ENCODE measurements around the gene TTC8.
A peak's percentile ranks its signal among the peaks of the same experiment; 100 is the strongest.
"Not testable (repeated sequence)": the region's sequence is repeated elsewhere in the genome, so short reads cannot be mapped to it uniquely, and the experiment has no call there.

Gene TTC8

DNA sequence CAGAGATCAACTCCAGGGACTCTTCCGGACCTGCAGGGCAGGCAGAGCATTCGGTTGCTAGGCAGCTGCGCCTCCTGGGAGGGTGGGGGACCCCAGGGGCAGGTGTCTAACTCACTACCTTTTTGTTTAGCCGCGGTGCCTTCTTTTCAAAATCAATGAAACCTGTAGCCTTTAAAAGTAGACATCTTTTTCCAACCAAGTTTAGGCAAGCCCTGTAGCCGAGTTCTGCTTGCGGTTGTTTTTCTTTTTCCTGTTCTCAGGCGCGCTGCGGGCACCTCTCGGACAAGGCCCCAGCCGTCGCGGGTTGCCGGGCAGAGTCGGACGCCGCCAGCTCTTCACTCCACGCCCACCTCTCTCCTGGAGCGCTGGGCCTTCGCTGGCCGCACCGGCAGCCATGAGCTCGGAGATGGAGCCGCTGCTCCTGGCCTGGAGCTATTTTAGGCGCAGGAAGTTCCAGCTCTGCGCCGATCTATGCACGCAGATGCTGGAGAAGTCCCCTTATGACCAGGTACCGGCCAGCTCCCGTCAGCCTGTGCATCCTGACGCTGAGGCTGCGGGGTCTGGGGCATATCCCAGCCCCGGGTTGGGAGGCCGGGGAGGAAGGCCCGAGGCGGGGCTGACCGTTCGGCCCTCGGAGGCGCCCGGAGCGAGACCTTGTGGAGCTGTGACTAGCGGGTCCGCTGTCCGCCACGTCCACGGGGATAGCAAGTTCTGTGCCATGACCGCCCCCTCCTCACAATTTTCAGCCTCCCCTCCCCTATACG is at the start of gene TTC8:
TSS of gene TTC8 (plus strand) at position 338 of the 764 bp plus-strand sequence. CDS start at position 395, 57 bp downstream.
- DNase-seq = peak; percentile 90

DNA sequence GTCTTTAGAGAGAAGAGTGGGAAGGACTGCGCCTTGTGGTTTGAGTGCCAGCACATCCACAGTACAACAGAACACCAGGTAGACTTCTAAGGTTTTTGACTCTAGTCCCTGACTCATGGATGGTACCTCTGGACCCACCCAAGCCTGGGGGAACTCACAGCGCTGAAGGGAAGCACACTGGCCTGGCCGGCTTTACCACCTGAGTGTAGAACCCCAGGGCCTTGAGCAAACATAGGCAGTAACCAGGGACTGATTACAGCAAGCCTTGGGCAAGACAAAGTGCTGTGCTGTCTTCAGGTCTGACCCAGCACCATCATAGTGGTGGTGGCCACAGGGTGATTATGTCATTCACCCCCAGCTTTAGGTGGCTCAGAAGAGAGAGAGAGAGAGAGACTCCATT is 48.9 kb upstream of the TTC8 start:
- DNase-seq = no peak

DNA sequence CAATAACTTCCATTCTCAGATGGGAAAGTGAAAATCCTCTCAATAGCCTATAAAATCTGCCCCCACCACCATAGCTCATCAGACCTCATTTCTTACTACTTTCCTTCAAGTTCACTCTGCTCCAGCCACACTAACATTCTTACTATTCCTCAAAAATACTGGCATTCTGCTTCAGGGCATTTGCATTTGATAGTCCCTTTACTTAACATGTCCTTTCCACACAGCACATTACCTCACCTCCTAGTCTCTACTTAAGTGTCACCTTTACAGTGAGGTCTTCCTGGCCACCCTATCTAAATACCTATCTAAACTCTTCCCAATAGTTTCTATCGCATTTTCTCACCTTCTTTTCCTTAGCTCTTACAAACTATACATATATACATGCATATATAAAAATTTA is 38.5 kb upstream of the TTC8 start:
- no peak for DNase-seq

DNA sequence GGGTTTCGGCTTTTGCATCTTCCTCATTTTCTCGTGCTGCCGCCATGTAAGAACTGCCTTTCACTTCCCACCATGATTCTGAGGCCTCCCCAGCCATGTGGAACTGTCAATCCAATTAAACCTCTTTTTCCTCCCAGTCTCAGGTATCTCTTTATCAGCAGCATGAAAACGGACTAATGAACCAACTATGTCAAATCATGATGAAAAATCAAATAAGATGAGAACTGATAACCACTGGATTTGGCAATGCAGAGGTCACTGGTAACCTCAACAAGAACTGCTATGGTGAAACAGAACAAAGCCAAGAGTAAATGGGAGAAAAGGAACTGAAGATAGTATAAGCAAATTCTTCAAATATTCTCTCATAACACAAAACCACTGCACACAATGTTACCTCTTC is 37.7 kb upstream of the TTC8 start:
- DNase-seq = no peak

DNA sequence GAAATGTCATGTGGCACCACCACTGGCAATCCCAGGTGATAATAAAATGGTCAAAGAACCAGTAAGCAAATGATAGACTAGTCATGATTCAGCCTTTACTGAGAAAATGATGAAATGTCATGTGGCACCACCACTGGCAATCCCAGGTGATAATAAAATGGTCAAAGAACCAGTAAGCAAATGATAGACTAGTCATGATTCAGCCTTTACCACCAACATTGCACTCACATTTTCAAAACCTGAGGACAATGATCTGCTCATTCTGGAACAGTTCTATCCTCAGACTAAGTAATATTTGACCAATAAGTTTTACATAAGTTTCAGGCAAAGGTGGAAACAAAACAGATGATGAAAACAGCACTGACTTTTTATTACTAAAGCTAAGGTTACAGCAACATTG is 34.9 kb upstream of the TTC8 start:
- DNase-seq = not testable (repeated sequence)

DNA sequence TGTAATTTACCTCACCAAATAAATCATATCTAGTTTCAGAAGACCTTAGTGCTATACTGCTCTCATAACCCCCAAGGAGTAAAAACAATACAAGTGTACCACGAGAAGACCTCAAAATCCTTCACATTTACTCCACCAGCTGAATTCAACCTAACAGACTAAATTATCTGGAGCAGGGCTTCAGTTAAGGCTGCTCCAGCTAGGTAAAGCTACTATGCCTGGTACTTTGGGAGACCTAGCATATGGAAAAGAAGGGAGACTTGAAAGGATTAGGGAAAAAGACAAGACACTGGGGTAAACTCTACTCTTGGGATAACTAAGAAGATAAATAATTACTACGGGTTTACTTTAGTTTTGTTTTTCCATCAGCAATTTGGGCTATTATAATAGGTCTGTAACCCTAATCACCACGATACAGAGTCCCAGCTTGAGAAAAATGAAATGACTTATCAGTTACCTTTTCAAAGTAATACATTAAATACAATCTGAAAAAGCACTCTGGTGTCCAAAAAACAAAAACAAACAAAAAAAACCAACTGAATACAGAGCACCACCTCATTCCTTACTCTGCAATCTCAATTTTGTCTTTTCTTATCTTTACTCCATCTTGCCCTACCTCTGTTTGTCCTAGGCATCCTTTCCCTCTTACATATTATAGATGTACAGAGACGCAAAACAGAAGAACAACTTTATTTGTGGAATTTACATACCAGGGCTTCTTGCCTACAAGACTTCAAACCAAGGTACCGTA is 33.8 kb upstream of the TTC8 start:
- DNase-seq = peak; percentile 22

DNA sequence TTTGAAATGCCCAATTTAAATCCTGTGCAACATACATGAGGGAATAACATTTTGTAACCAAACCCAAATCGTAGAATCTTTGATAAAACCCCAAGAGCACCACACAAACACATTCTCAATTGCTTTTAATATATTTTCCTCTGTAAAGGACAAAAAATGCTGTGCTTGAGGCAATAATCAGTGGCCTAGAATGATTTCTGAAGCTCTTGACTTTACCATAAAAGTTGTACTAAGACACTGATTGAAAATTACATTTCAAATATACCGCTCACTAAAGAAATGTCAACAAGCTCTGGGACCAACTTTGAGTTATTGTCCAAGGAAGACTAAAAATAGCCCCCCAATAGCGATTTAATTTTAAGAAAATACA is 33.2 kb upstream of the TTC8 start:
- no peak for DNase-seq

DNA sequence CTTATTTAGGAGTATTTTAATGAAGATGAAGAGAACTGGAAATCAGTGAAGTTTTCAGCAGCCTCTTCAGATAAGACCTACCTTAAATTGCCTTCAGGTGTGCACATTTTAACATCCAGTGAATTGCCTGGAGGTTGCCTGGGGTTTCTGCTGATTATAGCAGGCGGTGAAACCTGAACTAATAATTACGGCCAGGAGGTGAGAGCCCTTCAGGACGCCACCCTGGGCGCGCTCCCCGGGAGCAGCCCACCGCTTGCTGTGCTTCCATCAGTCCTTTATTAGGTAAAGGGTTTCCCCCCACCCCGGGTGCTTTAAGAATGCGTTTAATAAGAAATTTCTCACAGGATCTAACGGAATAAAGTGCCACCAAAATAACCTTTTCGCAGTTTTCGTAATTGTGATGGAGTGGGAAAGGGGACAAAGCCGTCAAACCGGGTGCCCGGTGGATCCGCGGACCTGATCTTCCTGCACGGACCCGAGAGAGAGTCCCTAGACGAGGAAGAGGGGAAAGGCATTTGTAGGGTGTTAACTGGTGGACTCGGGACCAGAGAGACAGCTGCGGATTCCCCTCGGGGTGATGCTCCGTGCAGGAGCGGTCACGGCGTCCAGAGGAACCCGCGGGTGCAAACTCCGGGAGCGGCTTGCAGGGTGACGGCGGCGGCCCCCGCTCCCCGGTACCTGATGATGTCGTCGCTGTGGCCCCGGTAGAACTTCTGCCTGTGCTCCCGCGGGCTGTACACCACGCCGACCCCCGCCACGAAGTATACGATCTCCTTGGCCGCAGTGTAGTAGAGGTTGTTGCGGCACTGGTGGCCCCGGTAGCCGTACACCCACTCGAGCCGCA is 32.6 kb upstream of the TTC8 start:
- DNase-seq = peak; percentile 54

DNA sequence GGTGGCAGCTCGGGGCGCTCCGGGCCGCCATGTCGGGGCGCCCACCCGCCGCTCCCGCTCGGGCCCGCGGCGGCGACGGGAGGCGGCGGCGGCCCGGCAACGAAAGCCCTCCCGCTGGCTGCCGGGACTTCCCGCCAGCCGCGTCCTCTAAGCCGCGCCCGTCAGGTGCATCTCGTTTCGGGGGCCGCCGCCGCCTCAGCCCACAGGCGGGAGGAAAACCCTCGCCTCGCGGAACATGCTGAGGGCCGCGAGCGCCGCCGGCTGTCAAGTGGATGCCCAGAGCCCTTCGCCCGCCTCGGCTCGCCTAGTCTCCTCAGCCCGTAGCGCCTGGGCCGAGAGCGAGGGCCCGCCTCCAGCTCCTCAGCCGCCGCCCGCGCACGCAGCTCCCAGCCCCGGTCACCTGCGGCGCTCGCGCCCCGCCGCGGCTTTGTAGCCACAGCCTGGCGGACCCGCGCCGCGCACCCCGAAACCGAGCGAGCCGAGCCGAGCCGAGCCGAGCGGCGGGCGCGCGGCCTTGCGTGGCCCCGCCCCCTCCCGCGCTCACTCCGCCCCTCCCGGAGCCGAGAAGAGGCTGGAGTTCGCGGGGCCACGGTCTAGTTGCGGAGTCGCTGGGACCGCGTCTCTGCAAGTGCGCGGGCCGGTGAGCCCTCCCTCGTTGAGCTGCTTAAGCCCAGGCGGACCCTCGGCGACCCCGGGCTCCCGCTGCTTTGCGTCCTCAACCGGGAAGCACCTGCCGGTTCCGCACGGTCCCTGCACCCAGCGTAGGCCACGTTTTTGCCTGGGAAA is 31.8 kb upstream of the TTC8 start, which contains the start of gene EML5:
TSS of gene EML5 (minus strand) at position 481 of the 786 bp plus-strand sequence. CDS start at position 31, 450 bp downstream.
- DNase-seq = peak; percentile 86

DNA sequence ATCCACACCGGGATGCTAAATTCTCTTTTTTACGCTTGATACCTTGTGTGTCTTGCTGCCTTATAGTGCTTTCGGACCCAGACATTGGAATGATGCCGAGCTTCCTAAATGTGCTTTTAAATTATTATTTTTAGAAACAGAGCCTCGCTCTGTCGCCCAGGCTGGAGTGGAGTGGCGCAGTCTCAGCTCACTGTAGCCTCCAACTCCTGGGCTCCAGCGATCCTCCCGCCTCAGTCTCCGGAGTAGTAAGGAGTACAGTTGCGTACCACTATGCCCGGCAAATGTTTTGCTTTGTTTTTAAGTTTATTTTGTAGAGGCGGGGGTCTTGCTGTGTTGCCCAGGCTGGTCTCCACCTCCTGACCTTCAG is 31.2 kb upstream of the TTC8 start:
- DNase-seq = no peak

DNA sequence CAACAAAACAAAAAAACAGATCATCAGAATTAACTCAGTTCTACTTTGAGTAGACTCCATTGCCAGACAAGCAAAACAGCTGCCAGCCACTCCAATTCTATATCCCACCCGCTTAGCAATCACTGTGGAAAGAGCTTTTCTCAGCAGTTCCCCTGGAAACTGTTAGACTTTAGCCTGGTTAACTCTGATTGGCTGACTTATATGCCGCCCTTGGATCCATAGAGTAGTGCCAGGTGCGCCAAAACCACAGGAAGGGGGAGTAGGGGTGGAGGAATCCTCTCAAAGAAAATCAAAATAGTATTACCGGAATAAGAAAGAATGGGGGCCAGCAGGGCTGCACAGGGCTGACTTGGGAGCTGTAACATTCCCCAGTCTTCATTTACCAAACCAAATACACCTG is 26.3 kb upstream of the TTC8 start:
- peak; percentile 56 for DNase-seq

DNA sequence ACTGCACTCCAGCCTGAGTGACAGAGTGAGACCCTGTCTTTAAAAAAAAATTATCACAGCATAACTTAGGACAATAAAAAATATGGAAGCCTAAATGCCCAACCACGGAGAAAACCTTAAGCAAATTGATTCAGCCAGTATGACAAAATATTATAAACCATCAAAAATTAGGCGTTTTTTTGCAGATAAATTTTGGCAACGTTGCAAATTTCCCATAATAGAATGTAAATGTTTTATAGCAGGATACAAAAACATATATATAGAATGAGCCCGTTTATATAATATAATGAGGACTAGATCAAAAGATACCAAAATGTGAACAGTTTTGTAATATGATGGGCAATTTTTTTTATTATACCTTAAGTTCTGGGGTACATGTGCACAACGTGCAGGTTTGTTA is 24.9 kb upstream of the TTC8 start:
- no peak for DNase-seq

DNA sequence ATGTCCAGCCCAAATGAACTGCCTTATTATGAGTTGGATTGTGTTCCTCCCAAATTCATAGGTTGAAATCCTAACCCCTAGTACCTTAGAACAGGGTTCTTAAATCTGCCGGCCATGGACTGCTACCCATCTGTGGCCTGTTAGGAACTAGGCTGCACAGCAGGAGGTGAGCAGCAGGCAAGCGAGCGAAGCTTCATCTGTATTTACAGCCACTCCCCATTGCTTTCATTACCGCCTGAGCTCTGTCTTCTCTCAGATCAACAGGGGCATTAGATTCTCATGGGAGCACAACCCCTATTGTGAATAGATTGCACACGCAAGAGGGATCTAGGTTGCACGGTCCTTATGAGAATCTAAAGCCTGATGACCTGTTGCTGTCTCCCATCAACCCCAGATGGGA is 21.9 kb upstream of the TTC8 start:
- no peak for DNase-seq

DNA sequence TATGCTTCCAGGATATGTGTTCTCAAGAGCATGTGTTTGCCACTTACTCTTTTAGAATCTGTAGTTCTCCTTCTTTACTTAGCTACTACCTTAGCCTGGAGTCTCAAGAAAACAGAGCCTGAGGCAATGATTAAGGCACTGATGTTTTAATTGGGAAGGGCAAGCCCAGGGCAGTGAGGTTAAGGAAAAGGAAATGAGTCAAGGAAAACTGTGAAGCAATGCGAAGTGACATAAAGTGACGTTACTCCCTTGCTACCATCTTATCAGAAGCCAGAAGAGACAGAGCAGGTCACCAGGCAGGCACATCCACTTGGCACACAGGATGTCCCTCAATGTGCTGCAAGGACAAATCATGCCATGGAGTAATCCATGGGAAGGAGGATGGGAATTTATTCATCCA is 20.4 kb upstream of the TTC8 start:
- DNase-seq = no peak

DNA sequence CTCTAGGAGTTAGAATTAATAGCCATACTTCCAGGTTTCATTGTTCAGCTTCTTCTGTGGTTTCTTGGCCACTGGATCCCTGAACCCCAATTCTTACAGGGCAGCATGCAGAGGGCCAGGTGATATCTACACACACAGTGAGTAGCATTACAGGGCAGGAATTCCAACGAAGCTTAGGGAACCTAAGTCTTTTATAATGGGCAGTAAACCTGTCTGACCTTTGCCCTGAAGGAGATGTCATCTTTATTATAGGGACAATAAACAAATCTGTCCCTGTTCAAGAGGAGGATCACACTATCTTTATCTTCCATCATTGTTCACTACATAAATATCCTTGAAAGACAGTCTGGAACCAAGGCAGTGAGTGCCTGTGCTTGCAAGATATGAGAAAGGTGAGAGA is 20.0 kb upstream of the TTC8 start:
- DNase-seq = no peak

DNA sequence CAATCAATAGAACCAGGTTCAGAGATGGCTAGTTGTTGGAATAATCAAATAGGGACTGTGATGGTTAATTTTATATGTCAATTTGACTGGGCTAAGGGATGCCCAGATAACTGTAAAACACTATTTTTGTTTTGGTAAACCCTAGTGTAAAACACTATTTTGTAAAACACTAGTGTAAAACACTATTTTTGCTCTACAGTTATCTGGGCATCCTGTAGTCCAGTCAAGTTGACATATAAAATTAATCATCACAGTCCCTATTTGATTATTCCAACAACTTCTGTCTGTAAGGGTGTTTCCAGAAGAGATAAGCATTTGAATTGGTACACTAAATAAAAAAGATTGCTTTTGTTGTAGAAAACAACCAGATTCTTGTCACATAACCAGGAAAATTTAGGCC is 16.1 kb upstream of the TTC8 start:
- DNase-seq = no peak

DNA sequence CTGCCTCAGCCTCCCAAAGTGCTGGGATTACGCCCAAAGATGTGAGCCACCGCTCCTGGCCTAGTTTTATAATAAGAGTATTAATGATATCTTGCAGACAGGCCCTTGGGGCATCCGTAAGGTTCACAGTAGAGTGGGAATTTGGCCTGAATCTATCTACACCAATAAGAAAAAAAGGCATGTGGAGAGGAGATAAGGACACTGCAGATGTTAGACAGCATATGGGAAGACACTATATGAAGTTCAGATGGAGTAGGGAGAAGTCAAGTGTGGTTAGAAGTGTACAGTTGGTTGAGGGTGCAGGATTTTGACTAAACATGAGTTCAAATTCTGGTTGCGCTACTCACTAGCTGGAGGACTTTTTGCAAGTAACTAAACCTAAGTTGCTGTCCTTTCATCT is 8.5 kb upstream of the TTC8 start:
- no peak for DNase-seq

DNA sequence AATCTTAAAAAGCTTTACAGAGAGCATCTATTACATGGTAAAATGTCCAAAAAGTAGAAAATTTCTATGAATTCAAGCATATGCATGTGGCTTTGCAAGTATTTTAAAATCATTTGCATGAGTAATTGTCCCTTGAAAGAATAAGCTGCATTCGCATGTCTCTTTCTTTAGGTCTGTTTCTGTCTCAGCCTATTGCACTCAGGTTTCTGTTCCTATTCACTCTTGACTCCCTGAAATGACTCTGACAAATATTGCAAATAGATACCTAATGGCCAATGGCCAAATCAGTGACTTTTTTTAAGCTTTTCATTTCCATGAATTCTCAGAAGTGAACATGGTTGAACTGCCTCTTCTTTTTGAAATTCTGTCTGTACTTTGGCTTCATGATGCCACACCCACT is 6.4 kb upstream of the TTC8 start:
- no peak for DNase-seq

DNA sequence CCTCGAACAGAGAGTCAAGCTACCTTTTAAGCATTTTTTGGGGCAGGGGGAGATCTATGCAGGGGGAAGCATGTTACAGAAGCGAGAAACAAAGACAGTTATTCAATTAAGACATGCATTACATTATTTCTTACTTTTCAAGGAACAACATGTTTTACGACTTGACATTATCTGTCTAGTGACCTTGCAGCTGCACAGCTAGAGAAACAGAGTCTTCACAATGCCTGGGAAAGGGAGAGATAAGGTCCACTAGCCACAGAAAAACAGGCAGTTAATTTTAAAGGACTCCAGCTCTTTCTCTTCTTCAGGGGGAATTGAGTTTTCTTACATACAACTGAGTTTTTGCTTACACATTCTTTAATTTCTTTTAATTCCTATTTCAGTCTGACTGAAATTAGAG is 4.8 kb upstream of the TTC8 start:
- DNase-seq = not testable (repeated sequence)

DNA sequence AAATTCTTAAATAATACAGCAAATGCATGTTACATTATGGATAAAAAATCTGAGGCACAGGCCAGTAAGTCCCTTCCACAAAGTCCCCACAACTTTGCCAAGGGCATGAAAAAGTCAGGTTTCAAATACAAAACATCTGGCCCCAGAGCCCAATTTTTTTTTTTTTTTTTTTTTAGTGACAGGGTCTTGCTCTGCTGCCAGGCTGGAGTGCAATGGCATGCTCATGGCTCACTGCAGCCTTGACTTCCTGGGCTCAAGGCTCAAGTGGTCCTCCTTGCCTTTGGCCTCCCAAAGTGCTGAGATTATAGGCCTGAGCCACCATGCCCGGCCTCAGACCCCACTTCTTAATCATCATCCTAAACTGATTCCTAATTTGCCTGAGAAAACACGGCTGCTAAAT is 3.1 kb upstream of the TTC8 start:
- DNase-seq = peak; percentile 42

DNA sequence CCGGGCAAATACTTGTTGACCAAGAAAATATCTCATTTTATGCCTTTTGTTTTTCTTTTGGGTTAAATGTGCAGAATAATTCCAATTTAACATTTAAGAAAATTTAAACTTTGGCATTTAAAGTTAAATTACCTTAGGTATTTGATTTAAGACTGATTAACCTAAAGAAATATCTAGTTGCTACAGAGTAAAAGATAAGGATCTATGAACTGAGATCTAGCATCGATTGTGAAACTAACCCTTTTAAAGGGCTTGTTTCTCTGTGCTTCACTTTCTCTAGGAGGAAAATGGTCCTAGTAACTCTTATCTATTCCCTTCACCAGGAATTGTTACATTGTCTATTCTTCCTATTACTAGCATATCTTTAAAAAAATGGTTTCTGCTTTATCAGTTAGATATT is 2.6 kb upstream of the TTC8 start:
- DNase-seq = no peak

DNA sequence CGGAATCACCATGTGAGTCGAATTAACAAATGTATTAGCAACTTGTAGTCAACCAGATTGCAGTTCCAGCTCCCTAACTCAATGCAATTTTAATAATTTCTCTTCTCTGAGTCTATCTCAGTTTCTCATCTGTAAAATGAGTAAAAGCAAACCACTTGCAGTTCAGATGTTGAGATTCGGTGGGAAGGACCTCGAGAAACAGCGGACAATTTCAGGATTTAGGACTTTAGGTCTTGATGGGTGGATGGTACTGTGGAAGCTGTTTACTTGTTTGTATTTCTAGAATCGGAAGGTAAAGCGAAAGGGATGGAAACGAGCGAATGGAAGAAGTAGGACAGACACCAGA is 510 bp upstream of the TTC8 start:
- DNase-seq = no peak

DNA sequence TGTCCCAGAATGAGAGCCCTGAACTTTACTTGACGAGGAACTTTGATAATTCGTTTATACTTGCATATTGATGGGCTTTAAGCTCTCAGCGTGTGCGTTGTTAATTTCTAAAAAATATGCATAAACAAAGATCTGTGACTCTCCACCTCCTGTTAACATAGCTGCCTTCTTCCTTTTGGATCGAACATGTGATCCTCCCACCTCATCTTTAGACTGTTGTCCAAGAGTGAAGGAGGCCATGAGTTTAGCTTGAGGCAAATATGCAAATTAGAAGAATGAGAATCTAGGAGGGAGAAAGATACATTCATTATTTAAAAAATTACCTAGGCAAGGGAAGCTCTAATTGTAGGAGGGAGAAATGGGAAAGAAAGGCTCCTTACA is 617 bp downstream of the TTC8 start:
- peak; percentile 15 for DNase-seq

All from NCI-H82 (cell line).